DOHH2 (cell line): Measurements from ENCODE around the gene NPC2.

ENCODE experiments used
- H3F3A ChIP-seq: fragments of 200-600 bp; sonication (generic), shearing (Covaris generic); 2 replicates; pipeline ENCODE4 v1.6.0; 2016; ENCODE audit warnings: antibody characterized with exemption, mild to moderate bottlenecking; ENCODE audit not compliant: control insufficient read depth, insufficient read depth
- H3K27ac ChIP-seq: fragments of 200-600 bp; sonication (generic); 2 replicates; pipeline ENCODE4 v1.5.1; 2014; ENCODE audit warnings: low read depth, mild to moderate bottlenecking, low read length, moderate library complexity
- H3K27me3 ChIP-seq: fragments of 200-600 bp; sonication (generic); 2 replicates; pipeline ENCODE4 v1.6.1; 2014; ENCODE audit warnings: mild to moderate bottlenecking, low read length, mixed read lengths; ENCODE audit not compliant: control insufficient read depth
- H3K36me3 ChIP-seq: fragments of 200-600 bp; sonication (generic); 2 replicates; pipeline ENCODE4 v1.6.1; 2014; ENCODE audit warnings: mild to moderate bottlenecking, low read length, moderate library complexity, mixed read lengths; ENCODE audit not compliant: control insufficient read depth
- H3K4me1 ChIP-seq: fragments of 200-600 bp; sonication (generic); 2 replicates; pipeline ENCODE4 v1.6.1; 2014; ENCODE audit warnings: mild to moderate bottlenecking, low read length, mixed read lengths; ENCODE audit not compliant: control insufficient read depth
- H3K4me2 ChIP-seq: fragments of 200-600 bp; sonication (generic); 2 replicates; pipeline ENCODE4 v1.6.0; 2014; ENCODE audit warnings: mild to moderate bottlenecking, low read length, moderate library complexity
- H3K4me3 ChIP-seq: fragments of 200-600 bp; sonication (generic); 2 replicates; pipeline ENCODE4 v1.5.1; 2014; ENCODE audit warnings: mild to moderate bottlenecking, low read length, mixed read lengths
- H3K79me2 ChIP-seq: fragments of 200-600 bp; sonication (generic); 2 replicates; pipeline ENCODE4 v1.6.1; 2014; ENCODE audit warnings: mild to moderate bottlenecking, low read length, mixed read lengths; ENCODE audit not compliant: control insufficient read depth
- H3K9me2 ChIP-seq: fragments of 200-600 bp; sonication (generic); replicated peaks from 2 replicates; pipeline ENCODE4 v1.6.1; 2014; ENCODE audit warnings: mild to moderate bottlenecking, low read length, mixed read lengths; ENCODE audit not compliant: control insufficient read depth
- H3K9me3 ChIP-seq: fragments of 200-600 bp; sonication (generic); 2 replicates; pipeline ENCODE4 v1.6.1; 2014; ENCODE audit warnings: antibody characterized with exemption, low read length, mixed read lengths; ENCODE audit not compliant: control insufficient read depth, insufficient read depth
- H4K20me1 ChIP-seq: fragments of 200-600 bp; sonication (generic); 2 replicates; pipeline ENCODE4 v1.6.0; 2014; ENCODE audit warnings: low read depth, mild to moderate bottlenecking, antibody characterized with exemption, low read length, moderate library complexity; ENCODE audit not compliant: control insufficient read depth, insufficient read depth
- EZH2phosphoT487 ChIP-seq: fragments of 200-600 bp; sonication (generic); IDR thresholded peaks from 2 replicates; pipeline ENCODE4 v1.6.1; 2017; ENCODE audit warnings: borderline replicate concordance, mild to moderate bottlenecking, antibody characterized with exemption, low read length, moderate library complexity, mixed read lengths
- TF ChIP-seq, protein P1 (sequence below): fragments of 200-600 bp; sonication (generic); IDR thresholded peaks from one replicate; pipeline ENCODE4 v1.5.1; 2014; ENCODE audit warnings: antibody characterized with exemption, mild to moderate bottlenecking, low read depth, low read length; ENCODE audit not compliant: poor library complexity, severe bottlenecking

The NPC2 gene

GRCh38 chr14:74528886-74529285 is 35.8 kb upstream of the NPC2 start:
- no peaks in the 10 kb centered on the region for H3K9me3 ChIP-seq
- no peak overlapping the region for H3K4me3 ChIP-seq
- no peaks in the 10 kb centered on the region for H4K20me1 ChIP-seq
- H3K4me1 ChIP-seq, result peaks cover 4% of the 10 kb centered on the region; the same call in 1 of the 2 replicates
- H3K27me3 ChIP-seq, result peaks cover 21% of the 10 kb centered on the region
- no peak overlapping the region for H3K4me2 ChIP-seq
- H3K36me3 ChIP-seq, result no peaks in the 10 kb centered on the region
- H3K9me2 ChIP-seq, result no peaks in the 10 kb centered on the region
- no peak overlapping the region for H3K27ac ChIP-seq
- TF ChIP-seq, protein P1, sequence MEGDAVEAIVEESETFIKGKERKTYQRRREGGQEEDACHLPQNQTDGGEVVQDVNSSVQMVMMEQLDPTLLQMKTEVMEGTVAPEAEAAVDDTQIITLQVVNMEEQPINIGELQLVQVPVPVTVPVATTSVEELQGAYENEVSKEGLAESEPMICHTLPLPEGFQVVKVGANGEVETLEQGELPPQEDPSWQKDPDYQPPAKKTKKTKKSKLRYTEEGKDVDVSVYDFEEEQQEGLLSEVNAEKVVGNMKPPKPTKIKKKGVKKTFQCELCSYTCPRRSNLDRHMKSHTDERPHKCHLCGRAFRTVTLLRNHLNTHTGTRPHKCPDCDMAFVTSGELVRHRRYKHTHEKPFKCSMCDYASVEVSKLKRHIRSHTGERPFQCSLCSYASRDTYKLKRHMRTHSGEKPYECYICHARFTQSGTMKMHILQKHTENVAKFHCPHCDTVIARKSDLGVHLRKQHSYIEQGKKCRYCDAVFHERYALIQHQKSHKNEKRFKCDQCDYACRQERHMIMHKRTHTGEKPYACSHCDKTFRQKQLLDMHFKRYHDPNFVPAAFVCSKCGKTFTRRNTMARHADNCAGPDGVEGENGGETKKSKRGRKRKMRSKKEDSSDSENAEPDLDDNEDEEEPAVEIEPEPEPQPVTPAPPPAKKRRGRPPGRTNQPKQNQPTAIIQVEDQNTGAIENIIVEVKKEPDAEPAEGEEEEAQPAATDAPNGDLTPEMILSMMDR, result no peak
- no peak for TF ChIP-seq EZH2phosphoT487
- no peaks in the 10 kb centered on the region for H3K79me2 ChIP-seq
- H3F3A ChIP-seq, result no peaks in the 10 kb centered on the region

GRCh38 chr14:74528406-74528805 is 35.3 kb upstream of the NPC2 start:
- no peak overlapping the region for H3K27ac ChIP-seq
- H3K79me2 ChIP-seq, result no peaks in the 10 kb centered on the region
- H3K36me3 ChIP-seq, result no peaks in the 10 kb centered on the region
- no peaks in the 10 kb centered on the region for H3K9me2 ChIP-seq
- H4K20me1 ChIP-seq, result no peaks in the 10 kb centered on the region
- peaks cover 24% of the 10 kb centered on the region for H3K27me3 ChIP-seq
- no peak overlapping the region for H3K4me2 ChIP-seq
- no peaks in the 10 kb centered on the region for H3K9me3 ChIP-seq
- peaks cover 4% of the 10 kb centered on the region; the same call in 1 of the 2 replicates for H3K4me1 ChIP-seq
- no peak for TF ChIP-seq EZH2phosphoT487
- TF ChIP-seq, protein P1, result no peak
- no peaks in the 10 kb centered on the region for H3F3A ChIP-seq
- no peak overlapping the region for H3K4me3 ChIP-seq

DNA sequence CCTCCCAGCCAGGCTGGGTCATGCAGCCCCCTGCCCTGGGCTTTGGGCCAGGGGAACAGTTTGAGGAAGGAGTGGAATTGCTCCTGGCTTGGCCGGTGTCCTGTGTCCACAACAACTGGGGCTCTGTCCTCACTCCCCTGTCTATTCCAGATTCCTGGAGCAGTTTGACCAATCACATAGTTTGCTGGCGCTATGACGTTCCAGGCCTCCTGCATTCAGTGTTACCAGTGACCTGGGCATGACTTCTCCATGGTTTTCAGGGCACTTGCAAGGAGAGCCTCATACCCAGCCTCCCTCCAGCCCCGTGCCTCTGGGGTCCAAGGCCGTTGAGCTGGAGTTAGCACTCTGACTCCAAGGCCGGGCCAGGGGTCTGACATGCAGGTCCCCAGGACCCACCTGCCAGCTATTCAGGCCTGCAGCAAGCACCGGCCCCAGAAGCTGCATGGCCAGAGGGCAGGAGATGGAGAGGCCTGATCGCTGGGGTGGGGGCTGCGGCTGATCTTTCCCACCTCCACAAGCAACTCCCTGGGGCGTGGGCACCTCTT is 34.7 kb upstream of the NPC2 start:
- peaks cover 4% of the 10 kb centered on the region; the same call in 1 of the 2 replicates for H3K4me1 ChIP-seq
- H4K20me1 ChIP-seq, result no peaks in the 10 kb centered on the region
- H3K27me3 ChIP-seq, result peaks cover 28% of the 10 kb centered on the region
- no peak overlapping the region for H3K4me3 ChIP-seq
- H3K9me3 ChIP-seq, result no peaks in the 10 kb centered on the region
- H3K36me3 ChIP-seq, result no peaks in the 10 kb centered on the region
- no peaks in the 10 kb centered on the region for H3F3A ChIP-seq
- TF ChIP-seq, protein P1, result no peak
- no peak for TF ChIP-seq EZH2phosphoT487
- H3K4me2 ChIP-seq, result no peak overlapping the region
- no peaks in the 10 kb centered on the region for H3K79me2 ChIP-seq
- H3K9me2 ChIP-seq, result no peaks in the 10 kb centered on the region
- no peak overlapping the region for H3K27ac ChIP-seq
